HG02884 (cell line): Measurements from ENCODE around the gene AIG1.
A peak's percentile ranks its signal among the peaks of the same experiment; 100 is the strongest.
"Not testable (repeated sequence)": the region's sequence is repeated elsewhere in the genome, so short reads cannot be mapped to it uniquely, and the experiment has no call there.

ENCODE experiments used
- ATAC-seq: cut with Tn5 transposase; IDR thresholded peaks from one replicate; pipeline ENCODE4 v1.9.1; 2021; ENCODE audit warnings: mild to moderate bottlenecking, moderate library complexity; ENCODE audit not compliant: unreplicated experiment

The AIG1 gene

GRCh38 chr6:143055891-143056290, 4.8 kb upstream of the AIG1 start:
- no peak for ATAC-seq

DNA sequence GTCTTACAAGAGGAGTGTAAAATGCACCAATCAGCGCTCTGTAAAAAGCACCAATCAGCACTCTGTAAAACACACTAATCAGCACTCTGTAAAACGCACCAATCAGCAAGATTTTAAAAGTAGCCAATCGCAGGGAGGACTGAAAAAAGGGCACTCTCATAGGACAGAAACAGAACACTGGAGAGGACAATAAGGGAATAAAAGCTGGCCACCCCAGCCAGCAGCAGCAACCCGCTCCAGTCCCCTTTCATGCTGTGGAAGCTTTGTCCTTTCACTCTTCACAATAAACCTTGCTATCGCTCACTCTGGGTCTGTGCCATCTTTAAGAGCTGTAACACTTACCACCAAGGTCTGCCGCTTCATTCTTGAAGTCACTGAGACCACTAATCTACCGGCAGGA, 1.7 kb upstream of the AIG1 start:
- no peak for ATAC-seq

DNA sequence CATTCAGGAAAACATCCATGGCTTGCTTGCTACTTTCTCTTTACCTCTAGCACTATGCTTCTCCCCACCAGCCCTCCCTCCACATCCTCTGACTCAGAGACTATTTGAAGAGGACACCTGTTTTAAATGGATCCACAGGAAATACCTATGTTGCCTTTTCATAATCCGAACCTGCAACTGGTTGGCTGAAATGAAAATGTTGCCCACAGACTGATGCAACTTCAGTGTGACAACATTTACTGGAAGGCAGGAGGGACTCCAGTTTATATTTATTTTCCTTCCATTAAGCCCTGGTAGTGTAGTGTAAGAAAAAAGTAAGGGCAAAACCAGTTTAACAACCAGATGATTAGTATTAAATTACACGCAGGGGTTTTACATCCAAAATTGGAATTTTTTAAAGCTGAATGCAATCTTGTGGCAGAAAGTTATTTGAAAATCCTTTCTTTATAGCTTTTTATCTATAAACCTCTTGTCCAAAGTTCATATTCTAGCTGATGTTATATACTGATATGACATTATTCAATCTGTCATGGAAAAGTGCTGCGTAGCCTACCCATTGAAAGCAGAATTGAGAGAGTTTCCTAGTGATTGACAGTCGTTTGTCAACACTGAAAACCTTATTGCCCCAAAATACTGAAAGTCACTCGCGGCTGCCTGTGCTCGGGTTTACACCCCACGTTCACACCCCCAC, 881 bp upstream of the AIG1 start:
- no peak for ATAC-seq

- ATAC-seq = peak; percentile 60
Measured at GRCh38 chr6:143060354-143060805, 309 bp upstream of the AIG1 start.

- peak; percentile 11 for ATAC-seq
Measured at GRCh38 chr6:143061597-143062385, 1.1 kb downstream of the AIG1 start.

GRCh38 chr6:143062551-143062950, 1.9 kb downstream of the AIG1 start:
- ATAC-seq = no peak

GRCh38 chr6:143063631-143064030, 2.9 kb downstream of the AIG1 start:
- no peak for ATAC-seq

DNA sequence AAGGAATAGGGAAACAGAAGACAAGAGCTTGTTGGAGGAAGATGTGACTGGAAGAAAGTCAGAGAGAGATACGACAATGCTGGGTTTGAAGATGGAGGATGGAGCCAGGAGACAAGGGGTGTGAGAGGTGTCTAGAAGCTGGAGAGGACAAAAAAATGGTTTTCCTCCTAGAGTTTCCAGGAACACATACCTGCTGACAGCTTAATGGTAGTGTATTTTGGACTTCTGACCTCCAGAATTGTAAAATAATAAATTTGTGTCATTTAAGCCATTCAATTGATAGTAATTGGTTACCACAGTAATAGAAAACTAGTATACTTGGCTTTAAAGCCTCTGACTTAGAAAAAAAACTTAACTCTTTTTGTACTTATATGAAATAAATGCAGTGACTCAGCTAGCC, 3.6 kb downstream of the AIG1 start:
- ATAC-seq = no peak

- ATAC-seq = no peak
Measured at GRCh38 chr6:143064951-143065683, 4.4 kb downstream of the AIG1 start.

- no peak for ATAC-seq
Measured at GRCh38 chr6:143068001-143068400, 7.3 kb downstream of the AIG1 start.

GRCh38 chr6:143074101-143074500, 13.4 kb downstream of the AIG1 start:
- ATAC-seq = no peak

DNA sequence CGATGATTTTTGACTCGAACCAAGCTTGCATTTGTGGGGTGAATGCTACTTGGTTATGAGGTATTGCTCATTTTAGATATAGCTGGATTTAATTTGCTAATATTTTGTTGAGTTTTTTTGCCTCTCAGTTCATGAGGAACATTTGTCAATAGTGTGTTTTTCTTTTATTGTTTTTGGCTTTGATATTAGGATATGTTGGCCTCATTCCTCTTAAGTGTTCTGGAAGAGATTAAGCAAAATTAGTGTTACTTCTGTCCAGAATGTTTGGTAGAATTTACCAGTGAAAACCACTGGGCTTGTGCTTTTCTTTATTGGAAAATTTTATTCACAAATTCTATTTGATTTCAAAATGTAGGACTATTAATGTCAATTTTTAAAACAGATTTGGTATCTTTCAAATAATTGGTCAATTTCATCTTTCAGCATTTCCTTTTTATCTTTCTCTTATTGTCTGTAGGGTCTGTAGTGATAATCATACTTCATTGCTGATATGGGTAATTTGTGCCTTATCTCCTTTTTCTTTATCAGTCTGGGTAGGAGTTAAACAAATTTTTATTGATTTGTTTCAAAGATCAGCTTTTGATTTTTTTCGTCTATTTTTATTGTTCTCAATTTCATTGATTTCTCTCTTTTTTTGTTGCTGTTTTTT, 14.1 kb downstream of the AIG1 start:
- ATAC-seq = no peak

GRCh38 chr6:143078468-143079324, 18.0 kb downstream of the AIG1 start:
- ATAC-seq = no peak

DNA sequence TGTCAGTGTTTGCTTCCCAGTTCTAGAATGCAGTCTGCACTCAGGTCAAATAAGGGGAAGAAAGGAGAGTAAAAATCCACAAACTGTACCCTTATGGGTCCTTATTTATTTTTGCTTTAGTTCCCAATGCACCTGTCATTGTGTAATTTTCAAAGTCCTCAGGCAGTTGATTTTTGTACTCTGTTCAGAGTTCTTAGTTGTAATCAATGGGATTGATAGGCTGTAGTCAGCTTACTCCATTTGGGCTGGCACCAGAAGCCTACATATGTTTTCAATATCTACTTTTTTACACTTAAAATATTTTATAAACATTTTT, 18.6 kb downstream of the AIG1 start:
- ATAC-seq = no peak

- ATAC-seq = not testable (repeated sequence)
Measured at GRCh38 chr6:143082274-143082673, 21.6 kb downstream of the AIG1 start.

- not testable (repeated sequence) for ATAC-seq
Measured at GRCh38 chr6:143084019-143084418, 23.3 kb downstream of the AIG1 start.

GRCh38 chr6:143087335-143087734, 26.6 kb downstream of the AIG1 start:
- ATAC-seq = not testable (repeated sequence)

GRCh38 chr6:143087856-143088255, 27.2 kb downstream of the AIG1 start:
- ATAC-seq = no peak

DNA sequence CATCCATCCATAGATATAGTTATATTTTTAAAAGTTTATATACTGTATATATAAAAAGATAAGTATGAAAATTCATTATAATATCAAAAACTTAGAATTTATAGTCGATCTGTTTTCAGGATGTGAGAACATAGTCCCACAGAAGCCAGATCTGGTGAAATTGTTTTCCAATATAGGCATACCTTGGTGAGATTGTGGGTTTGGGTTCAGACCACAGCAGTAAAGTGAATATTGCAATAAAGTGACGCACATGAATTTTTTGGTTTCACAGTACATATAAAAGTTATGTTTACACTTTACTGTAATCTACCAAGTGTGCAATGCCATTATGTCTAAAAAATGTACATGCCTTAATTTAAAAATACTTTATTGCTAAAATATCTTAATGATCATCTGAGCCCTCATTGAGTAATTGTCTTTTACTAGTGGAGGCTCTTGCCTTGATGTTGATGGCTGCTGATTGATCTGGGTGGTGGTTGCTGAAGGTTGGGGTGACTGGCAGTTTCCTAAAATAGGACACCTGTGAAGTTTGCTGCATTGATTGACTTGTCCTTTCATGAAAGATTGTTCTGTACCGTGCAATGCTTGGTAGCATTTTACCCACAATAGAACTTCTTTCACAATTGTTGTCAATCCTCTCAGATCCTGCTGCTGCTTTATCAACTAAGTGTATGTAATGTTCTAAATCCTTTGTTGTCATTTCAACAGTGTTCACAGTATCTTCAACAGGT, 29.8 kb downstream of the AIG1 start:
- no peak for ATAC-seq

DNA sequence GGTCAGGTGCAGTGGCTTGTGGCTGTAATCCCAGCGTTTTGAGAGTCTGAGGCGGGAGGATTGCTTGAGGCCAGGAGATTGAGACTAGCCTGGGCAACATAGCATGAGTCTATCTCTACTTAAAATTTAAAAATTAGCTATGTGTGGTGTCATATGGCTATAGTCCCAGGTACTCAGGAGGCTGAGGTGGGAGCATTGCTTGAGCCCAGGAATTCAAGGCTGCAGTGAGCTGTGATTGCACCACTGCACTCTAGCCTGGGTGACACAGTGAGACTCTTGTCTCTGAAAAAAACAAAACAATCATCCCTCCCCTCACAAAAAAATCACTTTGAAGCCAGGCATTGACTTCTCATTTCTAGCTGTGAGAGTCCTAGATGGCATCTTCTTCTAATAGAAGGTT, 32.1 kb downstream of the AIG1 start:
- ATAC-seq = no peak
